Measurements from ENCODE around the gene SLC6A9.

- TF ChIP-seq CTCF (conservative IDR thresholded peaks at IDR 0.05; ENCODE audit: low read length) (no peak), EZH2phosphoT487 (IDR thresholded peaks at IDR 0.05; ENCODE audit: borderline replicate concordance, low read depth, low read length) (no peak)
These were observed 7.8 kb upstream of the SLC6A9 start for GRCh38 chr1:44038876-44039657.
